Keratinocyte (primary cell): ENCODE measurements around the gene USP47.

Experiments
- CTCF ChIP-seq, 3 experiments: IDR thresholded peaks in 1 of 3; conservative IDR thresholded peaks in 1 of 3; optimal IDR thresholded peaks in 1 of 3; 2 replicates in 2 of 3; 3 replicates in 1 of 3; pipeline versions ENCODE3 to v1.5.1; 2011; ENCODE audit warnings: low read length in 3 of 3, mild to moderate bottlenecking in 3 of 3, moderate library complexity in 2 of 3, control low read depth in 1 of 3, inconsistent platforms in 1 of 3; ENCODE audit not compliant: insufficient read depth in 2 of 3; ENCODE audit errors: extremely low read depth in 1 of 3
- EZH2 ChIP-seq: IDR thresholded peaks from one replicate; pipeline ENCODE4 v1.6.1; 2012; ENCODE audit warnings: inconsistent platforms, mild to moderate bottlenecking, low read length, moderate library complexity

GRCh38 chr11:11909727-11910126 is 68.0 kb downstream of the USP47 start:
- no peak for TF ChIP-seq CTCF (optimal IDR thresholded peaks at IDR 0.05 in 1 of 3, IDR thresholded peaks at IDR 0.05 in 1 of 3, conservative IDR thresholded peaks at IDR 0.05 in 1 of 3; ENCODE audit: extremely low read depth in 1 of 3, insufficient read depth in 2 of 3, low read length in 3 of 3)
- no peak for TF ChIP-seq EZH2
